Measurements from ENCODE around the gene NEU1.
"Not testable (repeated sequence)": the region's sequence is repeated elsewhere in the genome, so short reads cannot be mapped to it uniquely, and the experiment has no call there.

NEU1 gene

GRCh38 chr6:31874084-31874670 is 11.6 kb upstream of the NEU1 start:
- DNase-seq (ENCODE audit: low read depth in 2 of 2): no peak

- no peak for DNase-seq (ENCODE audit: low read depth in 2 of 2)
Measured at GRCh38 chr6:31871046-31871659, 8.5 kb upstream of the NEU1 start.

- no peak for DNase-seq (ENCODE audit: low read depth in 2 of 2)
Measured at GRCh38 chr6:31870385-31870921, 7.8 kb upstream of the NEU1 start.

- no peak for DNase-seq (ENCODE audit: low read depth in 2 of 2)
Measured at GRCh38 chr6:31869343-31869742, 6.7 kb upstream of the NEU1 start.

GRCh38 chr6:31868658-31868971 is 6.0 kb upstream of the NEU1 start:
- DNase-seq (ENCODE audit: low read depth in 2 of 2): not testable (repeated sequence)

GRCh38 chr6:31865205-31866118 is 2.8 kb upstream of the NEU1 start:
- no peak for DNase-seq (ENCODE audit: low read depth in 2 of 2)

GRCh38 chr6:31864818-31865204 is 2.2 kb upstream of the NEU1 start:
- no peak for DNase-seq (ENCODE audit: low read depth in 2 of 2)

- not testable (repeated sequence) for DNase-seq (ENCODE audit: low read depth in 2 of 2)
Measured at GRCh38 chr6:31864123-31864562, 1.5 kb upstream of the NEU1 start.

GRCh38 chr6:31861919-31862343 is 690 bp downstream of the NEU1 start:
- DNase-seq (ENCODE audit: low read depth in 2 of 2): no peak

- DNase-seq (ENCODE audit: low read depth in 2 of 2): no peak
Measured at GRCh38 chr6:31861150-31861549, 1.5 kb downstream of the NEU1 start.

- DNase-seq (ENCODE audit: low read depth in 2 of 2): no peak
Measured at GRCh38 chr6:31860349-31860748, 2.3 kb downstream of the NEU1 start.

GRCh38 chr6:31859923-31860322 is 2.7 kb downstream of the NEU1 start:
- DNase-seq (ENCODE audit: low read depth in 2 of 2): no peak

- no peak for DNase-seq (ENCODE audit: low read depth in 2 of 2)
Measured at GRCh38 chr6:31858707-31859106, 3.9 kb downstream of the NEU1 start.

- not testable (repeated sequence) for DNase-seq (ENCODE audit: low read depth in 2 of 2)
Measured at GRCh38 chr6:31857774-31858173, 4.8 kb downstream of the NEU1 start.

- DNase-seq (ENCODE audit: low read depth in 2 of 2): not testable (repeated sequence)
Measured at GRCh38 chr6:31851980-31852718, 10.5 kb downstream of the NEU1 start.

- DNase-seq (ENCODE audit: low read depth in 2 of 2): no peak
Measured at GRCh38 chr6:31851485-31851832, 11.2 kb downstream of the NEU1 start.

GRCh38 chr6:31850765-31851484 is 11.7 kb downstream of the NEU1 start:
- DNase-seq (ENCODE audit: low read depth in 2 of 2): no peak

- DNase-seq (ENCODE audit: low read depth in 2 of 2): no peak
Measured at GRCh38 chr6:31847276-31847978, 15.2 kb downstream of the NEU1 start.

GRCh38 chr6:31844507-31844906 is 18.1 kb downstream of the NEU1 start:
- no peak for DNase-seq (ENCODE audit: low read depth in 2 of 2)

- DNase-seq (ENCODE audit: low read depth in 2 of 2): no peak
Measured at GRCh38 chr6:31842053-31842452, 20.6 kb downstream of the NEU1 start.

- not testable (repeated sequence) for DNase-seq (ENCODE audit: low read depth in 2 of 2)
Measured at GRCh38 chr6:31839779-31840126, 22.9 kb downstream of the NEU1 start.
